GM21360 (cell line): Measurements from ENCODE around the gene MLKL.

Source experiments
- ATAC-seq: cut with Tn5 transposase; IDR thresholded peaks from one replicate; pipeline ENCODE4 v1.9.1; 2021; ENCODE audit warnings: mild to moderate bottlenecking, moderate library complexity; ENCODE audit not compliant: unreplicated experiment

Gene MLKL

DNA sequence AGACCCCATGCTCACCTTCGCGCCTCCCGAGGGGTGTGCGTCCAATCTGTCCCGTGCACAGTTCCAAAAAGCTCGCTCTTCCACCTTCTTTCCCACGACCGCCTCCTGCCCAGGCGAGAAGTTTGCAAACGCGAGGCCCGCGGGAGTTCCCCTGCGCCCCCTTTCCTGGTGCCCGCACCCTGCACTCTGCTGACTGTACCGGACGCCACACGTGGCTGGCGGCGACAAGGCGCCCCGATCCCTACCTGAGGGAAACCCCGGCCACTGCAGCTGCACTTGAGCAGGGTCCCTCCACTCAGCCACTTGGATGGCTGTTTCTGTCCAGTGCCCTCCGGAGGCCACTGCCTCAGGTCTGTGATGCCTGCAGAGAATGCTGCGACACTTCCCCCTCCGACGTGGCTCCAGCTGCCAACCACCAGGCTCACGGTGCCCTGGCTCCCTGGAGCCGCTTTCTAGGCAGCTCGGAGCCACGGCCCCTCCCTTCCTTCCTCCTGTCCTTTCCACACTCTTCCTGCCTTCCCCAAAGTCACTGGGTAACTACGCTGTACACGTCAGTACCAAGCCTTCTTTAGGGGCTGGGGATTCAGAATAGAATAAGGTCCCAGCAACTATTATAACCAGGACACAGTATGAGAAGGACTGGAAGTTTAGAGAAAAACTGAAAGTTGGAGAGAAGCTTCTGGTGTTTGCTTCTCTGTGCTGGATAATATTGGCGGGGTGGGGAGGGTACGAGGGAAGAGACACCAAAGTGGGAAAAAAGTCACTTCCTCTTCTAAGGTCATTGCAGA is at the start of gene MLKL:
Gene MLKL, minus strand, starts transcription at position 425 of the 788 bp plus-strand sequence. CDS start 5,105 bp downstream, outside the sequence.
- peak; percentile 37 for ATAC-seq

DNA sequence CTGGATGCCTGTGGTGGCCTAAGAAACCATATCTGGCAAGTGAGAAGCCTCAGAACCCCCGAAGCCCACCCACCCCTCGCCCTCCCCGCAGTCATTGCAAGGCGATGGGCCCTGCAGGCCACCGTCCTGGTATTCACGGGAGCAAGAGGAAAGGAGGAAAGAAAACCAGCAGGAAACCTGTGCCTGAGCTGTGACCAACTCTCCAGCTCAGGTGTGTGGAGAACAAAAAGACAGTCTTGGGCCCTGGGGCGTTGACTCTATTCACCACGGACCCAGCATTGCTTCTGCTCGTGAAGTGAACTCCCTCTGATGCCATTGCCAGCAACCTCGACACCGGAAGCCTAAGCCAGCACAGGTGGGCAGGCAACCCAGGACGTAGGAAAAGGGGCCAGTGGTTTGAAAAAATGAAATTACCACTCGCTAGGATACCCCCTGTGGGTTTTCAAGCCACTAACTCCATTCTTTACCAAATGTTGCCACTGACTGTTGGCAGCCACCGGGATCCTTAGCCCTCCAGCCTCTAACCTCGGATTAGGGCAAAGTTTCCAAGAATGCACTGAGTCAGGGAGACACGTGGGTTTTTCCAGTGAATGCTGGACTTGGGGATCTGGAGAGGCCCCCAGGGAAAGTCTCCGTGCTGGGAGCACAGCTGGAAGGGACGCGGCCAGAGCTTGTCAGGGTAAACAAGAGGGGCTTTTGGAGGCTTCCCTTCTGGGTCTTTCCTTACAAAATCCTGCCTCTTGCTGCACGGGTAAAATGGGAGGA is 48.8 kb upstream of the MLKL start:
- no peak for ATAC-seq

GRCh38 chr16:74748616-74749026 is 48.0 kb upstream of the MLKL start:
- no peak for ATAC-seq

- ATAC-seq, result no peak
Measured at GRCh38 chr16:74747716-74748615, 47.3 kb upstream of the MLKL start.

DNA sequence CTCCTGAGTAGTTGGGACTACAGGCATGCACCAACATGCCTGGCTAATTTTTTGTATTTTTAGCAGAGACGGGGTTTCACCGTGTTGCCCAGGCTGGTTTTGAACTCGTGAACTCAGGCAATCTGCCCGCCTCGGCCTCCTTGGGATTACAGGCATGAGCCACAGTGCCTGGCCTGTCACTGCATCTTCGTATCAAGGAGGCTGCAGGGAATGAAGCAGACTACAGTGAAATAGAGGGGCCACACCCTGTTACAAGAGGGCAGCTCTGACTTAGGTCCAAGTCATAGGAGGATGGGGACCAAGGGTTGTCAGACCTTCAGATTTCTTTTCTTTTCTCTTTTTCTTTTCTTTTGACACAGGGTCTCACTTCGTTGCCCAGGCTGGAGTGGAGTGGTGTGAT is 45.3 kb upstream of the MLKL start:
- no peak for ATAC-seq

GRCh38 chr16:74745109-74745615 is 44.5 kb upstream of the MLKL start:
- no peak for ATAC-seq

GRCh38 chr16:74744566-74744965 is 43.9 kb upstream of the MLKL start:
- no peak for ATAC-seq

DNA sequence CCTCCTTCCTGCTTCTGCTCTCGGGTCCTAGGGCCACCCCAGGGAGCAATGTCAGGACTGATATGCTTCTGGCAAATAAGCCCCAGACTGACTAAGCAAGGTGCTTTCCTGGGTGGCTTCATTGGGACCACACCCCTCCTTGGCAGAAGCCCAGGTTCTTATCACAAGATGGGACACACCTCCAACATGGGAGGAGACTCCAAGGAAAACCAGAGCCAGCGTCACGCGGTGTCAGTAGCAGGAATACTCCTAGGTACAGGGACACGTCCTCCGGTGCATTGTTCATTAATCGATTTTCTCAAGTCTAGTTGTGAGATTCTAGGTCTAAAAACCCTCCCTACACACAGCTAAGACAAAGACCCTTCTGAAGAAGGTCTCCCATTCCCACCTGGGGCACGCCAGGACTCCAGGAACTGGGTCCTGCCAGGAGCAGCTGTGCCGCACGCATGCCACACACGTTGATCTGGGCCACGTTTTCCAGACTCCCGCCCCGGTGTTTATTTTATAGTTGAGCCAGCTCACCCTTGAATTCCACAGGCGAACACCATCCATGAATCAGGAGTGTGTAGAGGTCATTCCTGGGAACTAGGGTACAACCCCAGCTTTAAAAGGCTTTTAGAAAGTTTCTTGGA is 43.1 kb upstream of the MLKL start:
- no peak for ATAC-seq

DNA sequence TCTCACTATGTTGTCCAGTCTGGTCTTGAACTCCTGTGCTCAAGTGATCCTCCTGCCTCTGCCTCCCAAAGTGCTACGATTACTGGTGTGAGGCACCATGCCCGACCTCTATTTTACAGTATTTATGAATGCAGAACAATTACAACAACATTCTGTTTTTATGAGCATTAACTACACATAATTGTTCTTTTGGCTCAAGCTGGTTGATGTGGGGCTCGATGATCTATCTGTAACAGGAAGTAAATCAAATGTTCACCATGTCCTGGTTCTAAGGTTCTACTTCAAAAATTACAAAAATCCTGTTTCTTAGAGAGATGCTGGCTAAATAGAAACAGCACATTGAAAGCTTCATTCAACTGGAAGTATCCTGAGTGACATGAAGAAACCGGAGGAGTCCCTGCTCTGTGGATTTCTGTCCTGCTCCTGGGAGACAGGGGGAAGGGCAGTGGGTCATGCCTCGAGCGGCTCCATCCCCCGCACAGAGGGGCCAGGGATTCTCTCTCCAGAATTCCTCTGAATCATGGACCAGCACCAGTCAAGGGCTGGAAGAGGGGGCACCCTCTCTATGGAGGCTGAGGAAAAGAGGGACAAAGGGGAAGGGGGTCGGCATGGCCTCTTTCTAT is 42.5 kb upstream of the MLKL start:
- no peak for ATAC-seq

GRCh38 chr16:74742051-74742481 is 41.4 kb upstream of the MLKL start:
- no peak for ATAC-seq

GRCh38 chr16:74740795-74741304 is 40.2 kb upstream of the MLKL start:
- no peak for ATAC-seq

DNA sequence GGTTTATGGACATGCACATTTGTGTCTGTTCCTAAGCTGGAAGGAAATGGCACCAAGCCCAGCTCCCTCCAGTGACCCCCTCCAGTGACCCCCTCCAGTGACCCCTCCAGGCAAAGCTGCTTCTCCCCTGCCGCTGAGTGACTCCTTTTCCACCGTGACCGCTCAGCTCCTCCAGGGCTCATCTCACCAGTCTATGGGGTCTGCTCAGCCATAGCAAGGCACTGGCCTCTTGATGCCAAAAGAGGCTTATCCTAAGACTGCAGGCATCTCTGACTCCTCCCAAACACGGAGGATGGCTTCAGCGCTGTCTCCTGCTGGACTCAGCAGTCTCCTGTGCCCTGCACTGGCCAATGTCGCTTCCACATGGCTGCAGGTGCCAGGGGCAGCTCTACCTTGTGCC is 38.6 kb upstream of the MLKL start:
- ATAC-seq, result no peak

- ATAC-seq, result no peak
Measured at GRCh38 chr16:74738816-74739215, 38.2 kb upstream of the MLKL start.

DNA sequence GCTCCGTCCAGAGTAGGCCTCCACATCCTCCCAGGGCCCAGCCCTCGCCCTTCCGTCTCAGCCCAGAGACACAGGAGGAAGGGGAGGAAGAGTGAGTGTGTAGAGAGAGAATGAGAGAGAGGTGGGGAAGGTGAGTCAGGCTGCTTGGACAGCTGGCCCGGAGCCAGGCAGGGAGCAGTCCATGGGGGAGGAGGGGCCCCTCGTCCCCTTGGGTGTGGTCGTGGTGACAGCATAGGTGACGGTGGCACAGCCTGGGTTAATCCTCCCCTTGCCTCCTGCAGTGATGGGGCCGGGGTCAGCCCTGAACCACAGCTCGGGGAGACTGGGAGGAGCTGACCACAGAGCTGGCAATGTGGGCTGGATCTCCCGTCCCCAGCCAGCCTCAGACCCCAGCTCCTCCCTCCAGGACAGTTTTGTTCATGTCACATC is 37.5 kb upstream of the MLKL start:
- no peak for ATAC-seq

DNA sequence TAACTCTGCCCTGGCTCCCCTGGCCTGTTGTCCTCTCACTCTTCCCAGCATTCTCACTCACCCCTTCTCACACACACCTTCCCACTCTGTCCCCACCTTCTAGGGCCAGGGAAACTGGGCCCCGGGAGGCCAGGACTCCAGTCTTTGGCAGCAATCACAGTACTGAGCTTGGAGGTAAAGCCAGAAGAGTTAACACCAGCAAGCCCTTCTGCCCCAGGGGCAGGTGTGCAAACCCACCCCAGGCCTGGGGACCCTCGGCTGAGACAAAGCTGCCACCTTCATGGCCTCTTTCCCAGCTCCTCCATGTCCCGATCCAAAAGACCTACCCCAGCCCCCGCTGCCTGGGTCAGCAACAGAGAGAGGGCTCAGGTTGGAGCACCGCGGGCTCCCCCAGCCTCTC is 36.9 kb upstream of the MLKL start:
- no peak for ATAC-seq

DNA sequence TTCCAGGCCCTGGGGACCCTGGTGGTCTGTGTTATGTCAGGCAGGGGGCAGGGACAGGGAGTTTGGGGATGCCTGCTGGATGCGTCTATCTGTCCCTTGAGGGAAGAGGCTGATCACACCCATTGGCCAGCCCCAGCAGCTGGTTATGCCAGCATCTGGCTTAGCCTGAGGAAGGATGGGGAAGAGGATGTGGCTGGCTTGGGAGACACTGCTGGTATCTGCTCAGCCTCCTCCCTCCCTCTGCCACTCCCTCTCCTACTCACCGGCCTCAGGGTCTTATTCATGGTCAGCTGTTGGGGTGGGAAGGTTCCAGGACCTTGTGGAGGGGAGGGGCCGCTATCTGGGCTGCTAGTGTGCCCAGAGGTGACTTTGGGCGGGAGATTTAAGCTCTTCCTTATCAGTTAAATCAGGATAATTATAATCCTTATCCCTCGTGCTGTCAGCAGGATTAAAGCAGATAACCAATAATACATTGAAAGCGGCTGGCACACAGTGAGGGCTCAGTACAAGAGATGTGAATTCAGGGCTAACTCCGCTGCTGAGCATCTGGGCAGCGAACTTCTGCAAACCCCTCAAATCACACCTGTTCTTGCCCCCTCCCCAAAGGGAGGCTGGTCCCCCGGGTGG is 36.0 kb upstream of the MLKL start:
- ATAC-seq, result no peak

GRCh38 chr16:74735554-74735953 is 34.9 kb upstream of the MLKL start:
- ATAC-seq, result no peak

- ATAC-seq, result no peak
Measured at GRCh38 chr16:74735162-74735452, 34.4 kb upstream of the MLKL start.

DNA sequence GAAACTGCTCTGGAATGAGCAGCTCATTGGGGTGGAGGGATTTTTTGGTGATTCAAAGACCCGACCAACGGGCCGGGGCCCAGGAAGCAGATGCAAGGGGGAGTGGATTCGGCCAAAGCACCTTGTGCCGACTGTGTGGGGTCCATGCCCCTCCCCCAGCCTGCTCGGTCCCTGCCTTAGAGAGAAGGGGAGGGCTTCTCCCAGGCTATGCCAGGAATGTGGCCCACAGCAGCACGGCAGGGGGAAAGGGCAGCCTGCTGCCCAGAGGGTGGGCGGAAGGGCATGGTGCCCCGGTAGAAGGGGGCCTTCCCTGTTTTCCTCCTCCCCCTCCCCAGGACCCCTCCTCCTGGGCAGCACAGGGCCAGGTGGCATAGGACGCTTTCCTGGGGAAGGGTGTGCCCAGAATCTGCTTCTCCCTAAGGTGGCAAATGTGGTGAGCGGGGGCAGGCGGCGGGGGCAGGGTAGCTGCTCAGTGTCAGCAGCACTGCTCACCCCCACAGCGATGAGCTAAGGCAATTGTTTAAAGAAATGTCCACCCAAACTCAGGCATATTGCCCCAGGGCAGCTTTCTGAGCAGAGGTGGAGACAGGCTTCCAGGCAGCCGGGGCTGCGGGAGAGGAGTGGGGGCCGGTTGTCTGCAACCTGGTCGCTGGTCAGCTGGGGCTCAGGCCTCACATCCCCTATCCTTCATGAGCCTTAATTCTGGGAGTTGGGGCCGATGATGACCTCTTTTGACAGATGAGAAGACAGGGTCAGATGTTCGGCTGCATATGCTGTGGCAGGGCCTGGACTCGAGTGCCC is 33.9 kb upstream of the MLKL start:
- no peak for ATAC-seq
